Measurements from ENCODE around the gene CD37.
"Not testable (repeated sequence)": the region's sequence is repeated elsewhere in the genome, so short reads cannot be mapped to it uniquely, and the experiment has no call there.

CD37 gene

GRCh38 chr19:49331616-49332055 is 3.6 kb upstream of the CD37 start:
- DNase-seq: no peak

- DNase-seq: not testable (repeated sequence)
These were observed 2.4 kb upstream of the CD37 start for GRCh38 chr19:49332691-49333417.

GRCh38 chr19:49333418-49333805 is 1.8 kb upstream of the CD37 start:
- no peak for DNase-seq

- DNase-seq: no peak
These were observed 1.4 kb upstream of the CD37 start for GRCh38 chr19:49333811-49334288.

- no peak for DNase-seq
These were observed 727 bp downstream of the CD37 start for GRCh38 chr19:49335784-49336481.

GRCh38 chr19:49336482-49337266 is 1.5 kb downstream of the CD37 start:
- no peak for DNase-seq

GRCh38 chr19:49337267-49338022 is 2.2 kb downstream of the CD37 start:
- DNase-seq: no peak

GRCh38 chr19:49338023-49338677 is 2.9 kb downstream of the CD37 start:
- DNase-seq: no peak

GRCh38 chr19:49338691-49339300 is 3.6 kb downstream of the CD37 start:
- no peak for DNase-seq

- DNase-seq: no peak
These were observed 4.3 kb downstream of the CD37 start for GRCh38 chr19:49339301-49340068.

GRCh38 chr19:49340069-49340864 is 5.1 kb downstream of the CD37 start:
- DNase-seq: peak; percentile 61

GRCh38 chr19:49340865-49341718 is 5.9 kb downstream of the CD37 start:
- no peak for DNase-seq

GRCh38 chr19:49342291-49342721 is 7.1 kb downstream of the CD37 start:
- no peak for DNase-seq

- no peak for DNase-seq
These were observed 7.9 kb downstream of the CD37 start for GRCh38 chr19:49343123-49343522.

- no peak for DNase-seq
These were observed 9.6 kb downstream of the CD37 start for GRCh38 chr19:49344505-49345423.

- DNase-seq: no peak
These were observed 12.0 kb downstream of the CD37 start for GRCh38 chr19:49347191-49347590.

- DNase-seq: no peak
These were observed 12.6 kb downstream of the CD37 start for GRCh38 chr19:49347835-49348234.

Measured in NCI-H1694 (cell line).